Common myeloid progenitor, CD34-positive (primary cell): ENCODE results near the gene RBKS.

Experiments
- CTCF ChIA-PET: fragments of 350-600 bp; sonication (Branson Sonifier 250); formaldehyde crosslinking; loops from one replicate; lab custom pipeline; 2021; ENCODE audit warnings: antibody characterized with exemption; lab: Charles Lee
- POLR2A ChIA-PET: fragments of 350-600 bp; sonication (Branson Sonifier 250); formaldehyde crosslinking; loops from one replicate; lab custom pipeline; 2021; ENCODE audit warnings: antibody characterized with exemption; lab: Charles Lee
- DNase-seq, 3 donors: peaks; one replicate each; pipeline versions ENCODE4 v3.0.0 to v3.0.0-alpha.2; 2013
- H3K27ac ChIP-seq, 2 experiments: 1 replicate in 1 of 2; 2 replicates in 1 of 2; pipeline ENCODE4 v1.7.0; 2013; ENCODE audit warnings: inconsistent platforms in 2 of 2, low read length in 2 of 2, mild to moderate bottlenecking in 2 of 2, low read depth in 1 of 2, moderate library complexity in 1 of 2; ENCODE audit not compliant: severe bottlenecking in 2 of 2, insufficient read depth in 1 of 2, poor library complexity in 1 of 2
- H3K27me3 ChIP-seq, 5 experiments: replicated peaks in 2 of 5; 1 replicate in 3 of 5; 2 replicates in 2 of 5; pipeline versions ENCODE4 v1.6.1 to v1.7.0; 2013; ENCODE audit warnings: low read length in 4 of 5, mild to moderate bottlenecking in 2 of 5, moderate library complexity in 2 of 5, inconsistent platforms in 1 of 5; ENCODE audit not compliant: insufficient read depth in 5 of 5, control insufficient read depth in 4 of 5
- H3K36me3 ChIP-seq, 4 experiments: 1 replicate in 2 of 4; 2 replicates in 2 of 4; pipeline versions ENCODE4 v1.6.1 to v1.7.0; 2013; ENCODE audit warnings: low read length in 3 of 4, control low read depth in 1 of 4, mild to moderate bottlenecking in 1 of 4; ENCODE audit not compliant: control insufficient read depth in 4 of 4, insufficient read depth in 4 of 4
- H3K4me1 ChIP-seq, 4 experiments: 1 replicate in 3 of 4; 2 replicates in 1 of 4; pipeline versions ENCODE4 v1.6.1 to v1.7.1; 2013; ENCODE audit warnings: low read length in 3 of 4, mild to moderate bottlenecking in 3 of 4, control low read depth in 1 of 4, inconsistent platforms in 1 of 4, moderate library complexity in 1 of 4; ENCODE audit not compliant: control insufficient read depth in 4 of 4, insufficient read depth in 4 of 4; ENCODE audit errors: control extremely low read depth in 1 of 4
- H3K4me3 ChIP-seq, 7 experiments: 1 replicate in 4 of 7; 2 replicates in 3 of 7; pipeline versions ENCODE4 v1.5.1 to v1.7.0; 2013; ENCODE audit warnings: mild to moderate bottlenecking in 7 of 7, low read length in 6 of 7, moderate library complexity in 6 of 7, inconsistent platforms in 2 of 7, low read depth in 2 of 7, control low read depth in 1 of 7; ENCODE audit not compliant: insufficient read depth in 4 of 7, control insufficient read depth in 1 of 7; ENCODE audit errors: extremely low read depth in 1 of 7
- H3K9me3 ChIP-seq, 5 experiments: 1 replicate in 4 of 5; 2 replicates in 1 of 5; pipeline versions ENCODE4 v1.6.1 to v1.7.1; 2013; ENCODE audit warnings: low read length in 4 of 5, mild to moderate bottlenecking in 2 of 5, inconsistent platforms in 1 of 5, low read depth in 1 of 5, moderate library complexity in 1 of 5; ENCODE audit not compliant: control insufficient read depth in 4 of 5, insufficient read depth in 2 of 5; ENCODE audit errors: control extremely low read depth in 1 of 5
- WGBS: methylation state at CpG from one replicate; pipeline ENCODE4 v1.1.5; 2013; ENCODE audit not compliant: insufficient coverage; 5-methylcytosine and 5-hydroxymethylcytosine counted together

Gene RBKS

GRCh38 chr2:27737676-27738348 lies 152.4 kb downstream of the RBKS start:
- no peak overlapping the region for H3K27ac ChIP-seq
- ChIA-PET POLR2A (no interaction called here), CTCF (interaction anchor here (0.9 to 2.4 kb wide), 3 partner anchors 12 to 34 kb away, joined by 3 to 7 read pairs (median 6); no protein-coding TSS in a partner anchor)
- H3K4me1 ChIP-seq = peaks cover 0 to 22% (median 15%) of the 10 kb centered on the region in 4 experiments
- no peak for DNase-seq
- H3K36me3 ChIP-seq = no peaks in the 10 kb centered on the region
- no peak overlapping the region for H3K4me3 ChIP-seq
- peaks cover 0 to 2% (median 0%) of the 10 kb centered on the region in 5 experiments for H3K9me3 ChIP-seq
- H3K27me3 ChIP-seq = no peaks in the 10 kb centered on the region
- WGBS = 57% methylated on average over 7 of the region's 7 CpGs

DNA sequence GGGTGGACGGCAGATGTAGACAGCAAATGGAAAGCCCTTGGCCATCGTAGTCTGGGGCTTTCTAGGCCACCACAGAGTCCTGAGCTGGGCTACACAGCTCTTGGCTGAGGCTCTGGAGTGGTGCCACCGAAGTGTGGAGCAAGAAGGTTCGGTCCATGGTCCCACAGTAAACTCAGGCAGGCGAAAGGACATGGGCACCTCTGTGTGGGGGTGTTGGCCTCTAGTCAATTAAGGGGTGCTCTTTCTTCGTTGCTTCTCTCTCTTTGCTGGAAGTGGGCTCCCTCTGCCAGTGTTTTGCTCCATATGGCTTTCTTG lies 153.3 kb downstream of the RBKS start:
- ChIA-PET CTCF (interaction anchor here (0.9 to 2.4 kb wide), 3 partner anchors 11 to 17 kb away, joined by 3 to 7 read pairs (median 4); no protein-coding TSS in a partner anchor), POLR2A (no interaction called here)
- Histone ChIP-seq H3K27ac (no peak overlapping the region), H3K27me3 (no peaks in the 10 kb centered on the region), H3K4me1 (peaks cover 0 to 22% (median 15%) of the 10 kb centered on the region in 4 experiments), H3K9me3 (peaks cover 0 to 2% (median 0%) of the 10 kb centered on the region in 5 experiments), H3K4me3 (no peak overlapping the region), H3K36me3 (no peaks in the 10 kb centered on the region)
- WGBS = 100% methylated on average over 6 of the region's 6 CpGs
- DNase-seq = no peak

GRCh38 chr2:27736031-27736889 lies 153.9 kb downstream of the RBKS start:
- 95% methylated on average over 9 of the region's 10 CpGs for WGBS
- CTCF ChIA-PET = interaction anchor here (0.6 to 2.4 kb wide), 4 partner anchors 10 to 18 kb away, joined by 3 to 7 read pairs (median 4); no protein-coding TSS in a partner anchor
- Histone ChIP-seq H3K4me3 (peak overlapping the region in 5 of 7 experiments; percentile 57 to 77 (median 67)), H3K36me3 (no peaks in the 10 kb centered on the region), H3K9me3 (peaks cover 0 to 2% (median 0%) of the 10 kb centered on the region in 5 experiments), H3K27ac (no peak overlapping the region), H3K27me3 (no peaks in the 10 kb centered on the region), H3K4me1 (peaks cover 0 to 22% (median 15%) of the 10 kb centered on the region in 4 experiments)
- no peak for DNase-seq
- POLR2A ChIA-PET = no interaction called here

- ChIA-PET CTCF (interaction anchor here (1.4 kb wide), 1 partner anchor 12 kb away, joined by 8 read pairs; no protein-coding TSS in a partner anchor), POLR2A (no interaction called here)
- no peaks in the 10 kb centered on the region for H3K27me3 ChIP-seq
- no peak overlapping the region for H3K27ac ChIP-seq
- DNase-seq = peak in 2 of 3 donors; percentile 36 to 53
- peaks cover 0 to 2% (median 0%) of the 10 kb centered on the region in 5 experiments for H3K9me3 ChIP-seq
- H3K4me3 ChIP-seq = peak overlapping the region in 6 of 7 experiments; percentile 37 to 77 (median 64)
- no peaks in the 10 kb centered on the region for H3K36me3 ChIP-seq
- peaks cover 0 to 22% (median 15%) of the 10 kb centered on the region in 4 experiments for H3K4me1 ChIP-seq
- 6% methylated on average over 49 of the region's 51 CpGs for WGBS
These were observed 154.8 kb downstream of the RBKS start for GRCh38 chr2:27735263-27735904.

DNA sequence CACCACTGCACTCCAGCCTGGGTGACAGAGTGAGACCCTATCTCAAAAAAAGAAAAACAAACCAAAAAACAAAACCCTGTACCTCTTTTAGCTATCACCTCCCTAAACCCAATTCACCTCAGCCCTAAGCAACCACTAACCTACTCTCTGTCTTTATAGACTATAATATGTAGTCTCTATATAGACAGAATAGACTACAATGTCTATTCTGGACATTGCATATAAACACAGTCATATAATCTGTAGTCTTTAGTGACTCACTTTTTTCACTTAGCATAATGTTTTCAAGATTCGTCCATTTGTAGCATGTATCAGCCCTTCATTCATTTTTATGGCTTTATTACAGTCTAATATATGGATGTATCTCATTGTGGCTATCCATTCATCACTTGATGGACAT lies 155.9 kb downstream of the RBKS start:
- H3K27ac ChIP-seq = no peak overlapping the region
- no peaks in the 10 kb centered on the region for H3K27me3 ChIP-seq
- DNase-seq = no peak
- H3K4me1 ChIP-seq = peaks cover 0 to 22% (median 15%) of the 10 kb centered on the region in 4 experiments
- H3K36me3 ChIP-seq = no peaks in the 10 kb centered on the region
- peaks cover 0 to 2% (median 0%) of the 10 kb centered on the region in 5 experiments for H3K9me3 ChIP-seq
- ChIA-PET POLR2A (no interaction called here), CTCF (interaction anchor here (1.4 kb wide), 1 partner anchor 11 kb away, joined by 8 read pairs; no protein-coding TSS in a partner anchor)
- no peak overlapping the region for H3K4me3 ChIP-seq
- no CpG with 5 or more reads among the region's 1 CpG for WGBS
